HG03039 (cell line): ENCODE measurements around the gene GDF2.

ENCODE experiments used
- ATAC-seq: cut with Tn5 transposase; IDR thresholded peaks from one replicate; pipeline ENCODE4 v1.9.1; 2021; ENCODE audit warnings: mild to moderate bottlenecking, moderate library complexity; ENCODE audit not compliant: unreplicated experiment

GDF2 gene

DNA sequence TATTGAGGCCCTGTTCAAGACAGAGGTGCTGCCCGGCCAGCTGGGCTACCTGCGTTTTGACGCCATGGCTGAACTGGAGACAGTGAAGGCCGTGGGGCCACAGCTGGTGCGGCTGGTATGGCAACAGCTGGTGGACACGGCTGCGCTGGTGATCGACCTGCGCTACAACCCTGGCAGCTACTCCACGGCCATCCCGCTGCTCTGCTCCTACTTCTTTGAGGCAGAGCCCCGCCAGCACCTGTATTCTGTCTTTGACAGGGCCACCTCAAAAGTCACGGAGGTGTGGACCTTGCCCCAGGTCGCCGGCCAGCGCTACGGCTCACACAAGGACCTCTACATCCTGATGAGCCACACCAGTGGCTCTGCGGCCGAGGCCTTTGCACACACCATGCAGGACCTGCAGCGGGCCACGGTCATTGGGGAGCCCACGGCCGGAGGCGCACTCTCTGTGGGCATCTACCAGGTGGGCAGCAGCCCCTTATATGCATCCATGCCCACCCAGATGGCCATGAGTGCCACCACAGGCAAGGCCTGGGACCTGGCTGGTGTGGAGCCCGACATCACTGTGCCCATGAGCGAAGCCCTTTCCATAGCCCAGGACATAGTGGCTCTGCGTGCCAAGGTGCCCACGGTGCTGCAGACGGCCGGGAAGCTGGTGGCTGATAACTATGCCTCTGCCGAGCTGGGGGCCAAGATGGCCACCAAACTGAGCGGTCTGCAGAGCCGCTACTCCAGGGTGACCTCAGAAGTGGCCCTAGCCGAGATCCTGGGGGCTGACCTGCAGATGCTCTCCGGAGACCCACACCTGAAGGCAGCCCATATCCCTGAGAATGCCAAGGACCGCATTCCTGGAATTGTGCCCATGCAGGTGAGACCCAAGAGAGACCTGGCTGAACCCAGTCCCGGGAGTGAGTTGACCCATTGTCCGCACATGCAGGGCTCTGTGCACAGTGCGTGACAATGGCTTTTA is 28.7 kb downstream of the GDF2 start:
- no peak for ATAC-seq

- ATAC-seq = no peak
These were observed 29.9 kb downstream of the GDF2 start for GRCh38 chr10:47351899-47352815.

DNA sequence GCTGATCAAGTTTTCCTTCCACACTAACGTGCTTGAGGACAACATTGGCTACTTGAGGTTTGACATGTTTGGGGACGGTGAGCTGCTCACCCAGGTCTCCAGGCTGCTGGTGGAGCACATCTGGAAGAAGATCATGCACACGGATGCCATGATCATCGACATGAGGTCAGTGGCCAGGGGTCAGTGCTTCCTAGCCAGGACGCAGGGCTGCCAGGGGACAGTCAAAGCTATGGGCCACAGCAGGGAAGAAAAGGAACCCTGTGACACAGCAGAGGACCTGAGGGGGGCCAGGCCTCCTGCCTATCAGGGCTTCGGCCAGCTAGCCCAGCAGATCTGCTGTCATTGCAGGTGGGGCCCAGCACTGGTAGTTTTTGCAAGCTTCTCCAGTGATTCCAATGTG is 31.1 kb downstream of the GDF2 start:
- ATAC-seq = no peak

GRCh38 chr10:47354165-47354564 is 31.9 kb downstream of the GDF2 start:
- no peak for ATAC-seq

DNA sequence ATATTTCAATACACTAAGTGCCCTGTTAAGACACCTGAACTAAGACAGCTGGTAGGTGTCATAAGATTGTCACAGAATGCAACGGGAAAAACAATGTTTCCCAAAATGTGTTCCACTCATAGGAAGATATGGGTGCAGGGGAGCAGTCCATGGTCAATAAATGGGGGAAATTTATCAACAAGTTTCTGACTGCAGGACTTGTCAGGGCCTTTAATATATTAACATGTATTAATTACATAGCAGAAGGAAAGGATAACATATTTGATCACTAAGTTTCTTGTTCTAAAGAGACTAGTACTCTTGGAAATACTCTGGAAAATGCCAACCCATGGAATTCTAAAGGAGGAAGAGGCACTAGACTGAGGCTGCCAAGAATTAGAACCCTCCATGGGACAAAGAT is 32.6 kb downstream of the GDF2 start:
- no peak for ATAC-seq

- no peak for ATAC-seq
These were observed 34.5 kb downstream of the GDF2 start for GRCh38 chr10:47356708-47357107.

- ATAC-seq = no peak
These were observed 34.9 kb downstream of the GDF2 start for GRCh38 chr10:47357131-47357582.

DNA sequence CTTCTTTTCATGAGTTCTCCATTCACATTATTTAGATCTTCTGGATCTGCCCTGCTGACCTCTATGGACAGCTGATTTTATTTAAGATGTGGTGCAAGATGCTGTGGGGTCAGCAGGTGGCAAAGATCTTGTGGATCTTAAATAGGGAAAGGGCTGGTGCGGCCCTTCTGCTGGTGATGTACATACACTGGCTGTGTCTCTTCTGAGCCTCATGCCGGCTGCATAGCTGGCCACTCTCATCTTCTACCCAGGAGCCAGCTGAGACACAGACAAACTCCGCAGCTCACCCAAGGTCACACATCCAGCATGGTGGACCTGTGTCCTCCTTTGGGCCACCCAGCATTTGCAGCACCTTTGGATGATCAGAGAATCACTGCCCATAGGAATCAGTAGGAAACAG is 35.7 kb downstream of the GDF2 start:
- no peak for ATAC-seq

- ATAC-seq = no peak
These were observed 36.2 kb downstream of the GDF2 start for GRCh38 chr10:47358457-47358856.

- no peak for ATAC-seq
These were observed 36.8 kb downstream of the GDF2 start for GRCh38 chr10:47359101-47359500.

DNA sequence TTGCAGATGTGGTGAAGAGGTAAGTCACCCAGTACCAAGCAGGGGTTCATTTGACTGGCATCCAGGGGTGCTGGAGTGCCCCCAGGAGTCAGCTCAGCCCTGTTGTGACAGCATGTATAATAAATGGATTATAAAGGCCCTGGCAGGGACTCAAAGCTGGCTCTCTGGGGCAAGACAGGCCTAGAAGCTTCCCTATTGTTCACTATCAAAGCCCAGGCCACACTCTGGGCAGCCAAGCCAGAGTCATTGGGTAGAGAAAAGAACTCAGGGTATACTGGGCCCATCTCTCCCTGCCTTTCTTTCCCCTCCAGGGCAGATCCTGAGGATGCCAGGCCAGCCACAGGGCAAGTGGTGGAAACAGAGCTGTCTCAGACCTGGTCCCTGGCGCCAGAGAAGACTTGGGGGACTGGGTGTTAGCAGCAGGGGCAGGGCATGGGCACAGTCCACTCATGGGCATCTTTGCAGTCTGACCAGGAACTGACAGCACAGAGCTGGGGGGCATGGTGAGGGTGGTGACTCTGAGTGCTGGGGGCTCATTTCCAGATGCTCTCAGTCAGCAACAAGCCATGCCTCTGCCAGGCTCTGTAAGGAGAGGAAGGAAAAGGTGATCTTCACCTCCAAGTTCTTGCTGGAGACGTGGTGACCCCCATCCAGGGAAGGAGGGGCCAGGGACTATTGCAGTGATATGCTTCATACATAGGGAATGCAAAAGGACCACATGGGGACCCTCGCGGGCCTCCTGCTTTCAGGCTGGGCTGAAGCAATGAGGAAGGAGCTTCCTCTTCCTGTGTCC is 37.6 kb downstream of the GDF2 start:
- ATAC-seq = no peak

DNA sequence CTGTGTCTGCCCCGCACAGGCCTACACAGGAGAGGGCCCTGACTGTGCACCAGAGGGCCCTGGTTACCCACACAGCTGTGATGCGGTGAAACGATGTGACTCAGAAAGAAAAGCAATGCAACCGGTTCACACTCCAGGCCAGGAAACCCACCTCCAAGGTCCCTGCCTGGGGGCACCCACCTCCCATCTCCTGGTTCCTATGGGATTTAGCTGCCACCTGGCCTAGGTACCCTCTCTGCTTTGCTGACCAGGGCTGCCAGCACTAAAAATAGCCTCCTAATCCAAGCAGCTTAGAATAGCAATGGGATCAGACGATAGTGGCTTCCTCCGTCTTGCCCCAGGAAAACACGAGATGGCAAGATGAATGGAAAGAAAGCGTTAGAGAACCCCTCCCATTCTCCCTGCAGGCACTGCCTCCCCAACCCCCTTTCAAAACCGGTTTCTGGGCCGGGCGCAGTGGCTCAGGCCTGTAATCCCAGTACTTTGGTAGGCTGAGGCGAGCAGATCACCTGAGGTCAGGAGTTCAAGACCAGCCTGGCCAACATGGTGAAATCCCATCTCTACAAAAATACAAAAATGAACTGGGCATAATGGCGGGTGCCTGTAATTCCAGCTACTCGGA is 38.3 kb downstream of the GDF2 start:
- ATAC-seq = no peak

DNA sequence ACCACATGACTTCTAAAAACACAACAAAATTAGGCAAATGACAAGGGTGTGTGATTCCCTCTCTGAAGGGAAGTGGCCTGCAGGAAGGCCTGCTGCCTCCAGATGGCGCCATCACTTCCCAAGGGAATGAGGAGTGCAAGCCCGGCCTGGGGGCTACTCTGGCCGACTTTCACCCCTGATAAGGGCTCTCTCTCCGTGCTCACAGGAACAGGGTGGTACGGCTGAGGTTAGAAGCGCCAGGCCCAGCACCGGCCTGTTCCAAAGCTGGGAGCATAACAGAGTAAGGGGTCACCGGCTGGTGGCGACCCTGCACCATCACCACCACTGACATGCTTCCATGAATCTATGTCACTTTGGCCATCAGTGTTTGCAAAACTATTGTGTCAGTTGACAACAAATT is 39.0 kb downstream of the GDF2 start:
- no peak for ATAC-seq

DNA sequence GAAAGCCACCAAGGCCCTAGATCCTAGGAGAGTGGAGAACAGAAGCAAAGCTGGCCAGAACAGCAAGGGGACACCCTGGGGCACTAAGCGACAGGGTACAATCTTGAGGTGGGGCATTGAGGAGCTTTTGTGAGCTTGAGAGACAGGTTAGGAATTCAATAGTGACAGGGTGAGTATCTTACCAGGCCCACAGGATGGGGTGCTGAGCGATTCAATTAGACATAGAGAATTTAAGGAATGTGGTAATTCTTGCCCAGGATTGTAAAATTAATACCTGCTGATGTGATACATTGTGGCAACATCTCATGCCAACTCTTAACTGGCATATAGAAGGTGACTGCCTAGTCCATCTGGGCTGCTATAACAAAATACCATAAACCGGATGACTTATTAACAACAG is 39.9 kb downstream of the GDF2 start:
- ATAC-seq = no peak

- ATAC-seq = no peak
These were observed 41.5 kb downstream of the GDF2 start for GRCh38 chr10:47363781-47364180.

- ATAC-seq = no peak
These were observed 42.1 kb downstream of the GDF2 start for GRCh38 chr10:47364366-47364765.

GRCh38 chr10:47364911-47365310 is 42.7 kb downstream of the GDF2 start:
- ATAC-seq = no peak

DNA sequence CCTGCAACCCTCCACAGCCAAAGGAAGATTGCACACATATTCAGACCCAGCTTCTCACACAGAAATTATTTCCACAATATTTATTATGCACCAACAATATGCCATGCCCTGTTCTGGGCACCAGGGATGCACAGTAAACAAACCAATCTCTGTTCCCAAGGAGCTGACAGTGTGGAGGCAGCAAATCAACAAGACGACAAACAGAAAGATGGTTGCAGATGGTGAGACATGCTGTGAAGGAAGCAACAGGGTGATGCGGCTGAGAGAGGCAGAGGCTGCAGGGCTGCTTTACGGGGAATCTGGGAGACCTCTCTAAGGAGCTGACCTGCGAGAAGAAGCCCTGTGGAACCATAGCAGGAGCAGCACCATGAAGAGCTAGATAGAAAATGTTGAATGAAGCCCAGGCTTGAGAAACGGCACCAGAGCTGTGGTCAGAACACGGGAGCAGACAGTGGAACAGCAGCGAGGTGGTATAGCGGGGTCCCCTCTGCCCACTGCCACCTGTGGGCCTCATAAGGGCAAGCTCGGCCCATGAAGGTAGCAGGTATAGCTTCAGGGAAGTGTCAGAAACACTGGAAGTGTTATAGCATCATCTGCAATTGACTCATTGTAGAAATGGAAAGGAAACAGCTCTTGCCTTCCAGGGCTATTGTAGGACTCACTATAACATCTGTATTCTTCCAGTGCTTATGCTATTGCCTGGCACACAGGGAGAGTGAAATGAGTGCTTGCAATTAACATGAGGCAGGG is 43.4 kb downstream of the GDF2 start:
- ATAC-seq = no peak

GRCh38 chr10:47366181-47366631 is 44.0 kb downstream of the GDF2 start:
- no peak for ATAC-seq
